ENCODE data around the gene ZDHHC4. TPM values are rescaled to one million over a fixed set of nuclear protein-coding genes. Genes with fewer than 3 reads are reported as not detected.

The ZDHHC4 gene
- total RNA-seq, 1 donor from 2014 or later, result 86.5 TPM

DNA sequence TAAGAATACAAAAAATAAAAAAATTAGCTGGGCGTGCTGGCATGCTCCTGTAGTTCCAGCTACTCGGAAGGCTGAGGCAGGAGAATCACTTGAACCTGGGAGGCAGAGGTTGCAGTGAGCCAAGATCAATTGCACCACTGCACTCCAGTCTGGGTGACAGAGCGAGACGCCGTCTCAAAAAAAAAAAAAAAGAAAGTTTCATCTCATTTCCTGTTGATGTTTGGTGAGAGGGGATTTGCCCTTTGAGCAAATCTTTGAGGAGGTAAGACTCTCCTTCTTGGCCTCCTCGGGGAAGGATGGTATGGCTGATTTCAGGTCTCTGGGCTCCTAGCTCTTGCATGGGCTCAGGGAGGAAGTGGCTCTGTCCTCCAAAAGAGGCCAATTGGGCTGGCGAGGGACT, 22.4 kb upstream of the ZDHHC4 start:
- DNase-seq (ENCODE audit: low spot score, unreplicated experiment), result no peak
- no peak overlapping the region for H3K27ac Mint-ChIP-seq

DNA sequence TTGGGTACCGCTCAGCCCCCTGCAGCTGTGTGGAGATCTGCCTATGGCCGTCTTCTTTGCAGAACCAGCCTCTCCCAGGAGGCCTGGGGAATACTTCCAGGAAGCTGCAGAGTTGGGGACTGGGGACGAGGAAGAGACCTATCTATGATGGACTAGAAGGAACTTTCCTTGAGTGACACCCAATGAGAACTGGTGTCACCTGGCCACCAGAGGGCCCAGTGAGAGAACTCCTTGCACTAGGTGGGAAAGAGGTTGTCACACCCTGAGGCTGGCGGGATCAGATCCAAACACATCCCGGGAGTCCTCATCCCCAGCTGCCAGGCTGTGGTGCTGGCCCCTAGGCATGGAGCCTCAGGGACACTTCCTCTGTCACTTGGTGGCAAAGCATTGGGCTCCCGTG, 21.1 kb upstream of the ZDHHC4 start:
- H3K9me3 Mint-ChIP-seq (ENCODE audit: low read depth), result no peaks in the 10 kb centered on the region
- peaks cover 3% of the 10 kb centered on the region for H3K27me3 Mint-ChIP-seq
- H3K36me3 Mint-ChIP-seq (ENCODE audit: insufficient read depth), result no peaks in the 10 kb centered on the region
- H3K4me3 Mint-ChIP-seq (ENCODE audit: low read depth), result no peak overlapping the region
- DNase-seq (ENCODE audit: low spot score, unreplicated experiment), result no peak
- TF ChIP-seq, protein P1, sequence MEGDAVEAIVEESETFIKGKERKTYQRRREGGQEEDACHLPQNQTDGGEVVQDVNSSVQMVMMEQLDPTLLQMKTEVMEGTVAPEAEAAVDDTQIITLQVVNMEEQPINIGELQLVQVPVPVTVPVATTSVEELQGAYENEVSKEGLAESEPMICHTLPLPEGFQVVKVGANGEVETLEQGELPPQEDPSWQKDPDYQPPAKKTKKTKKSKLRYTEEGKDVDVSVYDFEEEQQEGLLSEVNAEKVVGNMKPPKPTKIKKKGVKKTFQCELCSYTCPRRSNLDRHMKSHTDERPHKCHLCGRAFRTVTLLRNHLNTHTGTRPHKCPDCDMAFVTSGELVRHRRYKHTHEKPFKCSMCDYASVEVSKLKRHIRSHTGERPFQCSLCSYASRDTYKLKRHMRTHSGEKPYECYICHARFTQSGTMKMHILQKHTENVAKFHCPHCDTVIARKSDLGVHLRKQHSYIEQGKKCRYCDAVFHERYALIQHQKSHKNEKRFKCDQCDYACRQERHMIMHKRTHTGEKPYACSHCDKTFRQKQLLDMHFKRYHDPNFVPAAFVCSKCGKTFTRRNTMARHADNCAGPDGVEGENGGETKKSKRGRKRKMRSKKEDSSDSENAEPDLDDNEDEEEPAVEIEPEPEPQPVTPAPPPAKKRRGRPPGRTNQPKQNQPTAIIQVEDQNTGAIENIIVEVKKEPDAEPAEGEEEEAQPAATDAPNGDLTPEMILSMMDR (IDR thresholded peaks at IDR 0.05; ENCODE audit: unreplicated experiment), result peak; percentile 53
- no peak overlapping the region for H3K27ac Mint-ChIP-seq
- no peaks in the 10 kb centered on the region for H3K4me1 Mint-ChIP-seq (ENCODE audit: low read depth)

More for the DNA sequence above, 22.4 kb upstream of the ZDHHC4 start:
- Mint-ChIP-seq H3K36me3 (ENCODE audit: insufficient read depth) (no peaks in the 10 kb centered on the region), H3K9me3 (ENCODE audit: low read depth) (no peaks in the 10 kb centered on the region), H3K4me3 (ENCODE audit: low read depth) (no peak overlapping the region), H3K4me1 (ENCODE audit: low read depth) (no peaks in the 10 kb centered on the region), H3K27me3 (peaks cover 2% of the 10 kb centered on the region)
- TF ChIP-seq, protein P1 (IDR thresholded peaks at IDR 0.05; ENCODE audit: unreplicated experiment), result no peak

DNA sequence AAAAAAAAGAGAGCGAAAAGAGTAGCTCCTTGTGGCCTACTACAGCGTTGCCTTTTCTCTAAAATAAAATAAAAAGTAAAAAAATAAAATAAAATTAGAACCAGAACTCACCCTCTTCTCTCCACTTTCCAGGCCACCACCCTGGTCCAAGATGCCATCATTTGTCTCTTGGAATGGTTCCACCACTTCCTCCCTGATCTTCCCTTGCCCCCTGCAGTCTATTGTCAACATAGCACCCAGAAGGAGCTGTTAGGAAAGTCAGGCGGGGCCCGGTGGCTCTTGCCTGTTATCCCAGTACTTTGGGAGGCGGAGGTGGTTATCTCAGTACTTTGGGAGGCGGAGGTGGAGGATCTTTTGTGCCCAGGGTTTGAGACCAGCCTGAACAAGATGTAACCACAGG, 18.4 kb upstream of the ZDHHC4 start:
- Mint-ChIP-seq H3K9me3 (ENCODE audit: low read depth) (no peaks in the 10 kb centered on the region), H3K36me3 (ENCODE audit: insufficient read depth) (no peaks in the 10 kb centered on the region), H3K27ac (no peak overlapping the region), H3K4me3 (ENCODE audit: low read depth) (no peak overlapping the region), H3K27me3 (peaks cover 3% of the 10 kb centered on the region), H3K4me1 (ENCODE audit: low read depth) (no peaks in the 10 kb centered on the region)
- TF ChIP-seq, protein P1 (IDR thresholded peaks at IDR 0.05; ENCODE audit: unreplicated experiment), result peak; percentile 38
- no peak for DNase-seq (ENCODE audit: low spot score, unreplicated experiment)

DNA sequence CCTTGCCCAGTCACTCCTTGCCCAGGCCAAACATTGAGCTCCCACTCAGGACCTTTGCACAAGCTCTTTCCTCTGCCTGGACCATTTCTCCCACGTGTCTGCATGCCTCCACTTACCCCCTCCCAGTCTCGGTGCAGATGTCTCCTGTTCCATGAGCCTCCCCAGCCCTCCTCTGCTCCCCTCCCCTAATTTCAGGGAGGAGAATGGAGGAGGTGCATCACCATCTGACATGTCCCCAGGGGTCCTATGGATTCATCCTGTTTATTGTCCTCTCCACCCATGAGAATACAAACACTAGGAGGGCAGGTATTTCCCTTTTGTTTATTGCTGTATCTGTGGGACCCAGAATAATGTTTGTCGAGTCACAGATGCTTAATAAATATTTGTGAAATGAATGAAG, 17.4 kb upstream of the ZDHHC4 start:
- no peak for DNase-seq (ENCODE audit: low spot score, unreplicated experiment)
- Mint-ChIP-seq H3K4me3 (ENCODE audit: low read depth) (no peak overlapping the region), H3K27ac (no peak overlapping the region), H3K4me1 (ENCODE audit: low read depth) (no peaks in the 10 kb centered on the region), H3K27me3 (peaks cover 3% of the 10 kb centered on the region), H3K36me3 (ENCODE audit: insufficient read depth) (no peaks in the 10 kb centered on the region), H3K9me3 (ENCODE audit: low read depth) (no peaks in the 10 kb centered on the region)
- TF ChIP-seq, protein P1 (IDR thresholded peaks at IDR 0.05; ENCODE audit: unreplicated experiment), result no peak

DNA sequence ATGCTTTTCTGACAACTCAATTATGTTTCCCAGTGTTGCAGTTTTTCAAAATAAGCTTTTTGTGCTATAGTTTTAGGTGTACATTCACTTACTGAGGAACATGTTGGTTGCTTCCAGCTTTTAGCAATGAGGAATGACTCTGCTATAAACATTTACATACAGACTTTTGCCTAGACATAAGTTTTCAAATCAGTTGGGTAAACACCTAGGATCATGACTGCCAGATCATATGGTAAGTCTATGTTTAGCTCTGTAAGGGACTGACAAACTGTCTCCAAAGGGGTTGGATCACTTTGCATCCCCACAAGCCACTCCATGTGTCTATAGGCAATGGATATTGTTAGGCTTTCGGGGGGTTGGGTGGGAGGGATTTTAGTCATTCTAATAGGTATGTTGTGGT, 15.1 kb upstream of the ZDHHC4 start:
- DNase-seq (ENCODE audit: low spot score, unreplicated experiment), result no peak
- TF ChIP-seq, protein P1 (IDR thresholded peaks at IDR 0.05; ENCODE audit: unreplicated experiment), result no peak
- Mint-ChIP-seq H3K4me3 (ENCODE audit: low read depth) (no peak overlapping the region), H3K4me1 (ENCODE audit: low read depth) (no peaks in the 10 kb centered on the region), H3K27me3 (peaks cover 3% of the 10 kb centered on the region), H3K9me3 (ENCODE audit: low read depth) (no peaks in the 10 kb centered on the region), H3K27ac (no peak overlapping the region), H3K36me3 (ENCODE audit: insufficient read depth) (no peaks in the 10 kb centered on the region)
